Measurements from ENCODE around the gene B4GALNT3. TPM values are rescaled to one million over a fixed set of nuclear protein-coding genes. Genes with fewer than 3 reads are reported as not detected.

Gene B4GALNT3
- total and polyA plus RNA-seq, 10 of the 15 experiments (the other 5 are each of a cell fraction or from before 2014, with no cell fraction given), result 0.05 to 4.2 (median 2.7) TPM; not detected in 1

DNA sequence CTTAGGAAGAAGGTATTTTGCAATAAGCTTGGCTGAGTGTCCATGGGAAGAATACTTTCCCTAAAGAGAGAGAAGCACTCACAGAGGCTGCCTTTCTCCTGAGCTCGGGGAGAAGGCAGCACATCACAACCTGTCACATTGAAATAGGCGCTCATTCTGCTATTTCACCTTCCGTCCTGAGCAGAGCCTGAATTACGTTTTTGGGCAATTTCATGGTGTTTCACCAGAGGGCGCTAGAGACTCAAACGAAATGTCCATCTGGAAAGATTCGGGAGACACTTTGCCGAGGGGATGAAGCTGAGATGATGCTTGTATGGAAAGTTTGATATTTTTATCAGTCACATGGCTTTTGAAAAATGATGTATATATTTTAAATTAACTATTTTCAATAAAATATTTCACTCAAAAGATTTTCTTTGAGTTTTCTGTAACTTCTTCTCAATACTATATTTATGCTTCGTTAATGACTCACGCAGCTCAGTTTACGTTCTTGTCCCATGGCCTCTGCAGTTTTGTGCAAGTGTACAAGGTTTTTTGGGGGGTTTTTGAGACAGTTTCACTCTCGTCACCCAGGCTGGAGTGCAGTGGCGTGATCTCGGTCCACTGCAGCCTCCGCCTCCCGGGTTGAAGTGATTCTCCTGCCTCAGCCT, 17.4 kb upstream of the B4GALNT3 start:
- Histone ChIP-seq H2AFZ (ENCODE audit: control insufficient read depth, low read depth, low read length) (no peak overlapping the region), H3K27ac (ENCODE audit: control insufficient read depth, insufficient read depth) (no peak overlapping the region), H3K9me3 (replicated peaks; ENCODE audit: control insufficient read depth, insufficient read depth, low read length) (no peaks in the 10 kb centered on the region), H3K36me3 (ENCODE audit: control insufficient read depth in 2 of 2, insufficient read depth in 2 of 2, low read length in 1 of 2) (peaks cover 2 to 7% of the 10 kb centered on the region in 2 experiments), H3K4me1 (ENCODE audit: control insufficient read depth, insufficient read depth, low read length) (no peaks in the 10 kb centered on the region), H3K4me3 (no peak overlapping the region), H3K9ac (ENCODE audit: control insufficient read depth, insufficient read depth, low read length) (no peak overlapping the region), H4K20me1 (ENCODE audit: control insufficient read depth, insufficient read depth) (no peaks in the 10 kb centered on the region), H3K79me2 (ENCODE audit: control insufficient read depth, insufficient read depth, low read length) (no peaks in the 10 kb centered on the region), H3K4me2 (ENCODE audit: control insufficient read depth, insufficient read depth) (no peak overlapping the region), H3K27me3 (replicated peaks in 1 of 2; ENCODE audit: control insufficient read depth in 2 of 2, insufficient read depth in 2 of 2, low read length in 1 of 2) (no peaks in the 10 kb centered on the region)
- in situ Hi-C loops (cut with MboI), result no loop called here
- 70% methylated on average over 16 of the region's 16 CpGs for WGBS (ENCODE audit: insufficient coverage, insufficient replicate concordance, low lambda C conversion rate, missing lambda C conversion rate)
- no peak for DNase-seq (ENCODE audit: low read depth, low spot score)
- intact Hi-C loops (cut with micrococcal nuclease; ENCODE audit: unreplicated experiment), result no loop called here
- SMC1A ChIA-PET (ENCODE audit: uncharacterized antibody, unreplicated experiment), result interaction anchor here (0.6 to 2.6 kb wide), 2 partner anchors 105 to 430 kb away, joined by 3 to 9 read pairs; no protein-coding TSS in a partner anchor
- no peak for TF ChIP-seq IKZF2 (IDR thresholded peaks at IDR 0.05)
- no peak for TF ChIP-seq ZNF384 (IDR thresholded peaks at IDR 0.05; ENCODE audit: borderline replicate concordance, low read depth, low read length)
- no peak for TF ChIP-seq SMAD5 (IDR thresholded peaks at IDR 0.05; ENCODE audit: low read depth)
- TF ChIP-seq PAX5 (IDR thresholded peaks at IDR 0.05; ENCODE audit: borderline replicate concordance, low read depth, low read length), result no peak
- no peak for TF ChIP-seq MYC (IDR thresholded peaks at IDR 0.05; ENCODE audit: insufficient read depth, insufficient read length, insufficient replicate concordance, low read length, severe bottlenecking)
- TF ChIP-seq, protein P1, sequence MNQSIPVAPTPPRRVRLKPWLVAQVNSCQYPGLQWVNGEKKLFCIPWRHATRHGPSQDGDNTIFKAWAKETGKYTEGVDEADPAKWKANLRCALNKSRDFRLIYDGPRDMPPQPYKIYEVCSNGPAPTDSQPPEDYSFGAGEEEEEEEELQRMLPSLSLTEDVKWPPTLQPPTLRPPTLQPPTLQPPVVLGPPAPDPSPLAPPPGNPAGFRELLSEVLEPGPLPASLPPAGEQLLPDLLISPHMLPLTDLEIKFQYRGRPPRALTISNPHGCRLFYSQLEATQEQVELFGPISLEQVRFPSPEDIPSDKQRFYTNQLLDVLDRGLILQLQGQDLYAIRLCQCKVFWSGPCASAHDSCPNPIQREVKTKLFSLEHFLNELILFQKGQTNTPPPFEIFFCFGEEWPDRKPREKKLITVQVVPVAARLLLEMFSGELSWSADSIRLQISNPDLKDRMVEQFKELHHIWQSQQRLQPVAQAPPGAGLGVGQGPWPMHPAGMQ (IDR thresholded peaks at IDR 0.05; ENCODE audit: borderline replicate concordance), result no peak
- TF ChIP-seq PAX8 (IDR thresholded peaks at IDR 0.05), result no peak
- TF ChIP-seq, protein P2, sequence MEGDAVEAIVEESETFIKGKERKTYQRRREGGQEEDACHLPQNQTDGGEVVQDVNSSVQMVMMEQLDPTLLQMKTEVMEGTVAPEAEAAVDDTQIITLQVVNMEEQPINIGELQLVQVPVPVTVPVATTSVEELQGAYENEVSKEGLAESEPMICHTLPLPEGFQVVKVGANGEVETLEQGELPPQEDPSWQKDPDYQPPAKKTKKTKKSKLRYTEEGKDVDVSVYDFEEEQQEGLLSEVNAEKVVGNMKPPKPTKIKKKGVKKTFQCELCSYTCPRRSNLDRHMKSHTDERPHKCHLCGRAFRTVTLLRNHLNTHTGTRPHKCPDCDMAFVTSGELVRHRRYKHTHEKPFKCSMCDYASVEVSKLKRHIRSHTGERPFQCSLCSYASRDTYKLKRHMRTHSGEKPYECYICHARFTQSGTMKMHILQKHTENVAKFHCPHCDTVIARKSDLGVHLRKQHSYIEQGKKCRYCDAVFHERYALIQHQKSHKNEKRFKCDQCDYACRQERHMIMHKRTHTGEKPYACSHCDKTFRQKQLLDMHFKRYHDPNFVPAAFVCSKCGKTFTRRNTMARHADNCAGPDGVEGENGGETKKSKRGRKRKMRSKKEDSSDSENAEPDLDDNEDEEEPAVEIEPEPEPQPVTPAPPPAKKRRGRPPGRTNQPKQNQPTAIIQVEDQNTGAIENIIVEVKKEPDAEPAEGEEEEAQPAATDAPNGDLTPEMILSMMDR (IDR thresholded peaks at IDR 0.05 in 2 of 3, conservative IDR thresholded peaks at IDR 0.05 in 1 of 3; ENCODE audit: control insufficient read depth in 2 of 3, extremely low read depth in 1 of 3, insufficient read depth in 1 of 3, low read depth in 3 of 3, low read length in 3 of 3), result peak; percentile 55 to 68 (median 68)
- TF ChIP-seq RAD21 (IDR thresholded peaks at IDR 0.05; ENCODE audit: insufficient read depth, low read depth, low read length), result peak; percentile 15; the same call in 1 of the 2 replicates
- no TSS peak for BruUV-seq (replicated peaks)
- POLR2A ChIA-PET, result no interaction called here
- CTCF ChIA-PET, result interaction anchor here (0.8 to 5.2 kb wide), 12 partner anchors 9 to 108 kb away, joined by 3 to 33 read pairs (median 5); partner anchors contain the start of gene CCDC77
- ATAC-seq, result no peak
- peak; percentile 81 for FAIRE-seq
- RAD21 ChIA-PET (ENCODE audit: unreplicated experiment), result no interaction called here

All from GM12878 (cell line).